ENCODE data around the gene CSNK2A3. TPM values are rescaled to one million over a fixed set of nuclear protein-coding genes. Genes with fewer than 3 reads are reported as not detected.
"Not testable (repeated sequence)": the region's sequence is repeated elsewhere in the genome, so short reads cannot be mapped to it uniquely, and the experiment has no call there.

Gene CSNK2A3
- 2.1 TPM for total RNA-seq

DNA sequence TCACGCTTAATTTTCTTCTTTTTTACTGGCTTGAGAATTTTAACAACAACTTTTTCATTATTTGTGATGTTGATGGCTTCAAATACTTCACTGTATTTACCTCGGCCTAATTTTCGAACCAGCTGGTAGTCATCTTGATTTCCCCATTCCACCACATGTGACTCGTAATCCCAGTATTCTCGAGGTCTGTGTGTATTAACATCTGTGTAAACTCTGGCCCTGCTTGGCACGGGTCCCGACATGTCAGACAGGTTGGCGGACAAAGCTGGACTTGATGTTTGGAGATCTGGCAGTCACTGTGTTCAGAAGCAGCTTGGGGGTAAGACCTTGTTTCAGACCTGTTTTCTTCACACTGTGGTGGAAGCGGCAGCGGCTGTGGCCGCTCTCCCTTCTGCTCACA lies at the start of gene CSNK2A3:
CSNK2A3 (minus strand) TSS at position 373 of the 400 bp plus-strand sequence; CDS start at position 242, 131 bp downstream.
- peak; percentile 68 for ATAC-seq
- intact Hi-C loops (cut with DNase I); DNase-seq (ENCODE audit: low spot score): not testable (repeated sequence)

DNA sequence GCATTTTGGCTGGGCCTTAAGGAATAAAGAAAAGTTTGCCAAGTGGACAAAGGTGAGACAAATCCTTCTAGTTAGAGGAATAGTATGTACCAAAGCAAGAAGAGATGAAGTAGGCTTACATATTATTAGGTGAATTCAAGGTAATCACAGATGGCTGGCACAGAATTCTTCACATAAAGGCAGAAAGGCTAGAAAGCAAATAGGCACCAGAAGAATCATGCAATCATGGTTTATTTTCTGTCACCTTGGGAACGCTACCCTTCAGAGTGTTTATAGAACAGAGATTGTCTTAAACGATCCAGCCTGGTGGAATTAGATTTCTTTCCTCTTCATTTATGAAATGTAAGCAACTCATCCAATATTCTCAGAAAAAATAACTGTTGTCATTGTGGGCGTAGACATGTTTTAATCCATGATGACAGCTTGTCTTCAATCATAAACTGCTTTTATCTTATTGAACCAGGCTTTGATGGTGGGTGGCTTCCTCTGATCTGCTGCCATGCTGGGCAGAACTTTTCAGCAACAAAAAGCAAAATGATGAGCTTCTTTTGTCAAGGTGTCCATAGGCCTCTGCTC lies 49.0 kb upstream of the CSNK2A3 start:
- no peak for ATAC-seq
- intact Hi-C loops (cut with DNase I), result no loop called here
- DNase-seq (ENCODE audit: low spot score), result no peak

DNA sequence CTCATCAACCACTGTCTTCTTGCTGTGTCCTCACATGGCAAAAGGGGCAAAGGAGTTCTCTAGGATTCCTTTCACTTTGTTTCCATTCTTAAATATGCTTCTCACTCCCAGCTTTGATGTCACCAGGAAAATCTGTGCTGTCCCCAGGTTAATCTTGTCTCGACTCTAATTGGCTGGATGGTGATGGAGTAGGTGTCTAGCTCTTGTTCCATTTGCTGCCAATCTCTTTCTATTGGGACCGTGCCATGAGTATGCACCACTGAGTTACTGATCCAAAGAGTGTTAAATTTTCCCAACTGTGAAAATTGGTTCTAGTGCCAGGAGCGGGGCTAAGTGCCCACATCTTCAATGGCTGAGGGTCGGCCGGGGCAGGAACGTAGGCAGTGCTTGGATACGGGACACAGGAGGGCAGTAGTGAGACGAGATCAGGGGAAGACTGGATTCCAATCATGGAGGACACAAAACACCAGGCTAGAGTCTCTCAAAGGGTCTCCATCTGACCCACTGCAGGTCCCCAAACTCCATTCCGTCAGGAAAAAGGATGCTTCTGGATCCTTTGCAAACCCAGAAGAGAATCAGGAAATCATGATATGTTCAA lies 47.7 kb upstream of the CSNK2A3 start:
- intact Hi-C loops (cut with DNase I), result no loop called here
- no peak for DNase-seq (ENCODE audit: low spot score)
- ATAC-seq, result no peak

DNA sequence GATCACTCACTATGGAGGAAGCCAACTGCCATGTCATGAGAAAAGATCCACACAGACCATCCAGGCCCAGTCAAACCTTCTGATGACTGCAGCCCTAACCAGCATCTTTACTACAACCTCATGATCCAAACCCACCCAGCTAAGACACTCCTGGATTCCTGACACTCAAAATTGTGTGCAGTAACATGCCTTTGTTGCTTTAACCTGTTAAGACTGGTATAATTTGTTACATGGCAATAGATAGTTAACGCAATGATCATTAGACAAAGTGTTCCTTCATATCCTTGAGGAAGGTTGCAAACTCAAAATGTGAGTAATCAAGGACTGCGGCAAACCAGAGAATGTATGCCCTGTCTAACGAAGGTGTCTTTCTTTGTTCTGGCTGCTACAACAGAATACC lies 47.1 kb upstream of the CSNK2A3 start:
- DNase-seq (ENCODE audit: low spot score), result no peak
- intact Hi-C loops (cut with DNase I), result no loop called here
- ATAC-seq, result no peak

DNA sequence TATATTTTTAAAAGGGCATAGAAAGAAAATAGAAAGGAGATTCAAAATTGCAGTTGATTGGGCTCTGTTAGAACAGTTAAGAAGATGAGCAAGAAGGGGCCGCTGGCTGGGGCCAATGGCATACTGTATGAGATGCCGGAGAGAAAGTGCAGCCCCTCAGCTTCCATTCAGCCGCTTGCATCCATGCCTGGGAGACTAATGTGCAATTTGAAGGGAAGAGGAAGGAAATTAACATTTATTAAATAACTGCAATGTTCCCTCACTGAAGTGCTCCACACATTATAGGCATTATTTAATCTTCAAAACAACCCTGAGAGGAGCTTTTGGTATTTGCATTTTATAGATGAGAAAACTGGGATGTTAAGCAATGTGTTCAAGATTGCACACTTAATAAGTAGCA lies 44.7 kb upstream of the CSNK2A3 start:
- no peak for DNase-seq (ENCODE audit: low spot score)
- ATAC-seq, result no peak
- intact Hi-C loops (cut with DNase I), result no loop called here

DNA sequence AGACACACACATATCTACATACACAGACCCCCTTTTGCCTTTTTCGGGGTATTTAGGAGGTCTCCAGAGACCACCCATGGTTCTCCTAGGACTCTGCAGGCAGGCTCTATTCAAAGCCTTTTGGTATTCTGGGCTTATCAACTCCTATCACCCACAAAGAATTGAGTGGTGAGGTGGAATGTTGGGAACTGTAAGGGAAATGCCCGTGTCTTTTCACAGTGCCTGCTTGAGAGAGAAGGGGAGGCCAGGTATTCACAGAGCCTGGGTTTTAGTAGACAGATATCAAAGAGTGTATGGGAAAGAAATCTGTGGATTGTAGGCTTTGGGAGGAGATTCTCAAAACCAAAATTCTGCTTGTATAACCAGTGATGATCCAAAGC lies 44.0 kb upstream of the CSNK2A3 start:
- DNase-seq (ENCODE audit: low spot score) (no peak), ATAC-seq (no peak)
- intact Hi-C loops (cut with DNase I), result no loop called here

DNA sequence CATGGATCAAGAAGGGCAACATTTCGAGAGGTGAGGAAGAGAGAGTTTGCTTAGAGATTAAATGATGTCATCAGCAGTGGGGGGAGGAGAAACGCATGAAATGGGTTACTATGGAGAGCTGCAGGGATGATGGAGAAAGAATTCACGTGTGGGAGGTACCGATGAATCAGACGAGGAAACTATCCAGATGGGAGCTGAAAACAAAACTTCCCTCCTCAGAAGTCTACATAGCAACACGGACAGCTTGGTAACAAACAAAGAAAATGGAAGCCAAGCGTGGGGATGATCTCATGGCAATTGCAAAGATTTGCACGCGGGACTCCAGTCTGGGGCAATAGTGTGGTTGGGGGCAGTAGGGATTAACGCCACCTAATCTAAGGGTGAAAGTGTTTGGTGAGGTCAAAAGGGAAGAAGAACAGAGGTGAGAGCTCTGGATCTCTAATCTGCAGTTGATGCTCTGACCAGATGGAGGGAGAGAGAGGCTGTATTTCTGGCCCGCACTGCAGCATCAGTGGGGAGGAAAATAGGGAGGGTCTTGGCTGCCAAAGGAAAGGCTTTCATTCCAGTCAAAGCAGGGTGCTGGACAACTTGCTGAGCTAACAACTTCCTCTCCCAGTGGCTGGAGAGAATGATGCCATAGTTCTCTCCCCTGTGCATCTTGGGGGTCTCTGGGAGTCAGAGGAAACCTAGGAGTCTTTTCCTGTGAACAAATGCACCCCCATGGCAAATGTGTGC lies 43.4 kb upstream of the CSNK2A3 start:
- ATAC-seq, result peak; percentile 46
- intact Hi-C loops (cut with DNase I), result no loop called here
- no peak for DNase-seq (ENCODE audit: low spot score)

DNA sequence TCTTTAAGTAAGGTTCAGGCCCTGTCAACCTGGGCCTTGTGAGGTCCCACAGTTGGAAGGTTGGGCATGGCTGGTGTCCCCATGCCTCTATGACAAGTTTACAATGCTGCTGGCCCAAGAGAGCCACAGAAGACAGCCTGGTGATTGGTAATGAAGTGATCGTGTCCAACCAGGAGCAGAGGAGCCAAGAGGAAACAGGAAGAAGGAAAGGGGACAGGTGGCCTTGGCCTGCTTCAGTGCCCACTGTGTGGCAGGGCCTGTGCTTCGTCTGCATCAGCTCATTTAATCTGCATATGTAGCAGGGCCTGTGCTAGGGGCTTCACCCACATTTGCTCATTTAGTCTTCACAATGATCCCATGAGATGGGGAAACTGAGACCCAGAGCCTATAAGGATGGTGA lies 42.1 kb upstream of the CSNK2A3 start:
- no peak for ATAC-seq
- intact Hi-C loops (cut with DNase I), result no loop called here
- no peak for DNase-seq (ENCODE audit: low spot score)

DNA sequence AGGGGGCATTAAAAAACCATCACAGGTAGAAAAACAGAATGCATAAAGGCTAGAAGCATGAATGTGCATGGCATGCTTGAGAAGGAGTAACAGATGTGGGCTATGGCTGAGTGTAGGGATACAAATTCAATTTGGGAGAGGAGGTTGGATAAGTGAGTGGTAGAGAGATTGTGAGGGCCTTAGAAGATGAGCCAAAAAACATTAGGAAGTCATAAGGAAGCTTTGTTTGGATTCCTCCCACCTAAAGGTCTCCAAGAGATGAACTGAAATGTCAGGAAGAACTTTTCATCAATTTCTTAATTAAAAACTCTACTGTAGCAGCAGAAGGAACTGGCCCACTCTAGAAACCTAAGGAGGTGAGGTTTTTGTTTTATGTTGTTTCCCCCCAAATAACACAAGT lies 41.2 kb upstream of the CSNK2A3 start:
- ATAC-seq (no peak), DNase-seq (ENCODE audit: low spot score) (no peak)
- intact Hi-C loops (cut with DNase I), result no loop called here

DNA sequence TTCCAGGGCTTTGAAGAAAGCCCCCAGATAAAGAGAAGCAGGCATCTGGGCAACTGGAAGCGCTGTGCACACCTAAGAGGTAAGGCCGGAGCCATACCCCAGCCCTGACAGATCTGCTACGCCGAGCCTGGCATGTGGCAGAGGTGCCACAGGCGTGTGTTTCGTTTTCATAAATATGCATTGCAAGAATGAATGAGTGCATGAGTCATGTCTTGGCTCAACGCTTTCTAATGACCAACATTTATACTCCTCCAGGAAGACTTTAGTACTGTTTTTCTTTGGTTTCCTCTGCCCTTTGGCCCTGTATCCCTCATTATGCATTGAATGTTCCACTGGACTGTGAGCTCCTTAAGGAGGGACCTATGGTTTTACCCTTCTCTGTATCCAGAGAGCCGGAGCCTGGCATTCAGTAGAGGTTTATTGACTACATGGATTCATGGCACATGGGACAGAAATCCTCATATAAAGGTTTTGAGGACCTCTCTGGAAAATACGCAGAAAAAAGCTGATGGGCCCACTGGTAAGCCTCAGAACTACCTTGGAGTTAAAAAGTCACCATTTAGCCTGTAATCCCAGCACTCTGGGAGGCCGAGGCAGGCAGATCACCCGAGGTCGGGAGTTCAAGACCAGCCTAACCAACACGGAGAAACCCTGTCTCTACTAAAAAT lies 38.9 kb upstream of the CSNK2A3 start:
- DNase-seq (ENCODE audit: low spot score), result no peak
- ATAC-seq, result peak; percentile 41
- intact Hi-C loops (cut with DNase I), result no loop called here

DNA sequence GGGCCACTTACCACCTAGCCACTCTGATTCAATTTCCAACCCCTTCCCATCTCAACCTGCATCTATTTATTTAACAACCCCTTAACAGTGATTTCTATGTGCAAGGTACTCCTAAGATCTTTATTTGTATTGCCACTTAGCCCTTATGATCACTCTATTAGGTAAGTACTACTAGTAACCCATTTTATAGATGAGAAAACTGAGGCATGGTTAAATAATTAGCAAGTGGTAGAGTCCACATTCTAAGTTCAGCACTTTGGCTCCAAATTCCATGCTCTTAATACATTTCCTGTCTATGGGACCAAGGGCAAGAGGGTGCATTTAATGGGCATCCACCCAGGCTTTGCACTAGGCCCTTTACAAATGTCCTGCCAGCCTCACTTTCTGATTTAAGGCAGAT lies 38.1 kb upstream of the CSNK2A3 start:
- intact Hi-C loops (cut with DNase I), result no loop called here
- no peak for DNase-seq (ENCODE audit: low spot score)
- no peak for ATAC-seq

DNA sequence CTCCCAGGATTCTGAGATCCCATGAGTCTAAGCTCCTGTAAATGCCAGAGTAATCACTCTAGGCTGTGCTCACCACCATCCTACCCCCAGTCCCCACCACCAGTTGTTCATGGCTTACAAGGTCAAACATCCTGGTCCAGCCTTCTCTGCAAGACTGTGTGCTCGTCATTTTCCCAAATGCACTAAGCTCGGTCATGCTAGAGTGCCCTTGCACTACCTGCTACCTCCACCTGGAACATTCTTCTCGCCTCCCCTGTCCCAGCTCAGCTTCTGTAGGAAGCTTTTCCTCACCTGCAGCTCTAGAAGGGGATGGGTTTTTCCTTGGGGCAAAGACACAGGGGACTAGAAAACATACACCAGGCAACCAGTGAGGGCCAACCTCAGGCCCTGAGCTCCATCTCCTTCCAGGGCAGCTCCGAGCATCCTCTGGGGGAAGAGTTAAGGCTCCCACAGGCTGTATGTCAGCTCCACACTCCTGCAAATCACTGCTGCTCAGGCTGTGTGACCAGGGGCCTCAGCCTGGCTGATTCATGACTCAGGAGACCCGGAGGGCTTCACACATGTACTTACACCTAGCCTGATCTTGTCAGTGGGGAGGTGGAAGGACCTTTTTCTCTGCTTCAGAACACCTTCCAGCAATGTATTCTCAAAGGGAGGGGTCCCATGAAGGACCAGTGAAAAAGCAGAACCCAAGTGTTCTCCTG lies 37.2 kb upstream of the CSNK2A3 start:
- intact Hi-C loops (cut with DNase I), result no loop called here
- DNase-seq (ENCODE audit: low spot score), result no peak
- ATAC-seq, result no peak

DNA sequence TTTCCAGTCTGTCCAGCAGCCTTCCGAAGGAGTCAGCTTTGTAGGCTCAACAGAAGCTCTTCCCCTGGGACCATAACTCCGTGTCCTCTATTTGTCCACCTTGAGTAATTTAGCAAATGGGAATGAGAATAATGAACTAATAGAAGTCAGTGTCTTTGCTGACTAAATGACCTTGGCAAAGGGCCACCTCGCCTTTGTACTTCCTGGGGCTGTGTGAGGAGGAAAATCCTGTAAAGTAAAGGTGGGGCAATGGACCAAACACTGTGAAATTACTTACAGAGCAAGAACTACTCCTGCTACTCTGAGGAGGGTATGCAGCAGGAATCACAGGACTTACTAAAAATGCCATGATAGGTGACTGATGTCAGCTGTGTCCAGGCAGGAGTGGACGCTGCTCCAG lies 36.2 kb upstream of the CSNK2A3 start:
- DNase-seq (ENCODE audit: low spot score), result no peak
- intact Hi-C loops (cut with DNase I), result no loop called here
- ATAC-seq, result no peak

DNA sequence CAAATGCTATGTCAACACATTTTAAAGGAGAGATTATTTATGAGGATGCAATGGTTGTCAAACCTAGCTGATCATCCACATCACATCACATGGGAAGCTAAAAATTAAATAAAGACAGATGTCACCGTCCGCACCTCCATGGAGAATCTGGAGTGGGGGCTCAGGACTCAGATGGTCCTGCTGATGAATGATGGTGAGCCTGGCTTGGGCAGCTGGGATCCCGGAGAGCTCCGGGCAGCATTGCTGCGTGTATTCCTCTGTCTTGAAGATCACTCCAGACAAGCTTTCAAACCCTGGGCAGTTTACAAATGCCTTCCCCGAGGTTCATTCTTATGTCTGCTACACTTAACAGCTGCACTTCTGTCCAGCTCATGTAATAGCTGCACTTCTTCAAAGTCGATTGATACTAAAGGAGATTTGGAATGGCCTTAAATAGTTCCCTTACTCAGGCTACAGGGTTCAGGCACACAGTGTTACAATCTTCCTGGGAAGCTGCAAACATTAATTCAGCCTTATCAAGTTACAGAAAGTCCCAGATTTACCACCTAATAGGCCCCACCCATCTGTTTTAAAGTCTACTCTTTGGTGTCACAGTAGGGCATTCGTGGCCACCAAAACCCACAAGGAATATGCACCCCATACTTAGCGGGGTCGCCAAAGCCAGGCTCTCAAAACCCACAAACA lies 34.7 kb upstream of the CSNK2A3 start:
- ATAC-seq (no peak), DNase-seq (ENCODE audit: low spot score) (no peak)
- intact Hi-C loops (cut with DNase I), result no loop called here

DNA sequence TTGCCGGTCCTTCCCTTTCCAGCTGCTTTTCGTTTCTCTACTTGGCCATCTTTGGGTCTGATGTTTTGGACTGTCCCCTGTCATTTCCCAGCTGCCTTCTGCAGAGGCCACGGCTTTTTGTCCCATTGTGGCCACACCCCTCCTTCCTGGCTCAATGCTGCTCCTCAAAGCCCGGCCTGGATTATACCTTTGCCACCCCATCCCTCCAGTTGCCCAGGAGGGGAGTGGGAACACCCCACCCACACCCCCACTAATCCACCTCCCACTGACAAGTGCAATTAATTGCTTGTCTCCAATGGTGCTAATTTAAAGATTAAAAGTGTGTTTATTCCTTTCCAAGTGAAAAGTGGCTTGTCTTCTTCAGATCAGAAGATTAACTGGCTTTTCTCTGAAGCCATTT lies 34.2 kb upstream of the CSNK2A3 start:
- ATAC-seq (no peak), DNase-seq (ENCODE audit: low spot score) (no peak)
- intact Hi-C loops (cut with DNase I), result no loop called here

DNA sequence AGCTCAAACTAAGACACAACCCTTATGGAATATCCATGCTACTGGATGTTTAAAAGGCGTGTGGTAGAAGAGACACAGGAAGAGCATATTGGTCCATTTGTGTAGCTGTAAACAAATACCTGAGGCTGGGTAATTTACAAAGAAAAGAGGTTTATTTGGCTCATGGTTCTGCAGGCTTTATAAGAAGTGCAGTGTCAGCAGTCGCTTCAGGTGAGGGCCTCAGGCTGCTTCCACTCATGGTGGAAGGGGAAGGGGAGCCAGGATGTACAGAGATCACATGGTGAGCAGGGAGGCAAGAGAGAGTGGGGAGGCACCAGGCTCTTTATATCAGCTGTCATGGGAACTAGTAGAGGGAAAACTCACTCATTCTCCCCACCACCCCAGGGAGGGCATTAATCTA lies 31.8 kb upstream of the CSNK2A3 start:
- ATAC-seq (no peak), DNase-seq (ENCODE audit: low spot score) (no peak)
- intact Hi-C loops (cut with DNase I), result no loop called here

DNA sequence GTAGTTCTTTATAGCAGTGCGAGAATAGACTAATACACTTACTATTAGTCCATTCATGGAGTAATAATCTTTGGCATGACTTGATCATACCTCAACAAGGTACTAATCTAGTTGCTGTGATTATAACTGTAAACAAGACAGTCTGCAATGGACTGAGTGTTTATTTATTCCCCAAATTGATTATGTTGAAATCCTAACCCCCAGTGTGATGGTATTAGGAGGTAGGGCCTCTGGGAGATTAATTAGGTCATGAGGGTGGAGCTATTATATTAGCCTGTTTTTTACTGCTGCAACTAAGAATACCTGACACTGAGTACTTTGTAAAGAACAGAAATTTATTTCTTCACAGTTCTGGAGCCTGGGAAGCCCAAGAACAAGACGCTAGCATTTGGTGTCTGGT lies 30.9 kb upstream of the CSNK2A3 start:
- no peak for DNase-seq (ENCODE audit: low spot score)
- intact Hi-C loops (cut with DNase I), result no loop called here
- no peak for ATAC-seq

DNA sequence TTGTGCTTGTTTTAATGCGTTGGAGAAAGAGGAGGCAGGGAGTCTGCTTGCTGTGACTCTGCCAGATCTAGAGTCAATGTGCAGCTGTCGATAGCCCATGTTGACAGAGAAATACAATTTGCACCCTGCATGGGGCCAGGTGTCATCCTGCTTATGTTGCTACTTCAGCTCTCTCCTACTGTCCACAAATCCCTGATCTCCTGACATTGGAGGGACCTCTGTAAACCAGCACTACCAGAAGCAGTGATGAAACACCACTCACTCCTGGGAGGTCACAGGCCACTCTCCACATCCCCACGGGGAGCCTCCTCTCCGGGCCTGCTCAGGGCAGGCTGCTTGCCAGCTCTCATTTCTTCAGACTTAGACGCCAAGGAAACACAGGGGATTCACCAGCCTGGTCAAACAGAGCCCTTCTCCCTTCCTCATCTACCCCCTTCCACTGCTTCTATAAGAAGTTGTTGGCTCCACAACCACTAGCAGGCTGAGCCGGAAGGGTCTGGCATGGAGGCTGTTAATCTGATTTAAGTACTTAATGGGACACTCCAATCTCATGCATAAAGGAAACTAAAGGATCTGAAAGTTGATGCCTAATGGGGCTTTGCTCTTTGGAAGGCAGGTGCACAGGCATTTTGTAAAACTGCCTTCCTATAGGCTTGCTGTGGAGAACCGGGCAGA lies 29.9 kb upstream of the CSNK2A3 start:
- intact Hi-C loops (cut with DNase I), result no loop called here
- no peak for DNase-seq (ENCODE audit: low spot score)

More for the DNA sequence above, 29.9 kb upstream of the CSNK2A3 start:
- ATAC-seq, result no peak
